RWPE2 (cell line): Measurements from ENCODE around the gene RPL34.

Experiments used
- ATAC-seq: fragments of 200-7000 bp; cut with Tn5 transposase; 3 replicates; pipeline ENCODE4 v1.9.1; 2021; ENCODE audit warnings: low read depth
- DNase-seq: peaks from one replicate; pipeline ENCODE4 v3.0.0-alpha.2; 2020; ENCODE audit warnings: low spot score
- H3K27ac ChIP-seq: fragments of 450-650 bp; 2 replicates; pipeline ENCODE4 v1.5.1; 2017; ENCODE audit warnings: mild to moderate bottlenecking; ENCODE audit not compliant: poor library complexity, severe bottlenecking
- H3K27me3 ChIP-seq: fragments of 250-450 bp; sonication (Bioruptor Pico); 2 replicates; pipeline ENCODE4 v1.5.1; 2021; ENCODE audit warnings: mild to moderate bottlenecking, moderate library complexity; ENCODE audit not compliant: insufficient read depth, poor library complexity, severe bottlenecking
- H3K36me3 ChIP-seq: fragments of 250-450 bp; sonication (Bioruptor Pico); 2 replicates; pipeline ENCODE4 v1.5.1; 2020; ENCODE audit warnings: low read depth, mild to moderate bottlenecking, moderate library complexity
- H3K4me1 ChIP-seq: fragments of 250-450 bp; sonication (Bioruptor Pico); 2 replicates; pipeline ENCODE4 v1.5.1; 2021; ENCODE audit warnings: mild to moderate bottlenecking, moderate library complexity; ENCODE audit not compliant: insufficient read depth, poor library complexity, severe bottlenecking
- H3K4me3 ChIP-seq: fragments of 250-450 bp; sonication (Bioruptor Pico); 2 replicates; pipeline ENCODE4 v1.5.1; 2021; ENCODE audit warnings: mild to moderate bottlenecking, moderate library complexity; ENCODE audit not compliant: severe bottlenecking
- H3K9me3 ChIP-seq: fragments of 250-450 bp; sonication (Bioruptor Pico); 2 replicates; pipeline ENCODE4 v1.5.1; 2021; ENCODE audit warnings: mild to moderate bottlenecking, moderate library complexity; ENCODE audit not compliant: severe bottlenecking
- TF ChIP-seq, protein P1 (sequence below): fragments of 450-650 bp; IDR thresholded peaks from one replicate; pipeline ENCODE4 v1.5.1; 2017; ENCODE audit warnings: mild to moderate bottlenecking, moderate library complexity; ENCODE audit not compliant: poor library complexity, severe bottlenecking

The RPL34 gene

GRCh38 chr4:108611365-108611764, 9.0 kb upstream of the RPL34 start:
- H3K27me3 ChIP-seq, result no peaks in the 10 kb centered on the region
- no peak for ATAC-seq
- TF ChIP-seq, protein P1, sequence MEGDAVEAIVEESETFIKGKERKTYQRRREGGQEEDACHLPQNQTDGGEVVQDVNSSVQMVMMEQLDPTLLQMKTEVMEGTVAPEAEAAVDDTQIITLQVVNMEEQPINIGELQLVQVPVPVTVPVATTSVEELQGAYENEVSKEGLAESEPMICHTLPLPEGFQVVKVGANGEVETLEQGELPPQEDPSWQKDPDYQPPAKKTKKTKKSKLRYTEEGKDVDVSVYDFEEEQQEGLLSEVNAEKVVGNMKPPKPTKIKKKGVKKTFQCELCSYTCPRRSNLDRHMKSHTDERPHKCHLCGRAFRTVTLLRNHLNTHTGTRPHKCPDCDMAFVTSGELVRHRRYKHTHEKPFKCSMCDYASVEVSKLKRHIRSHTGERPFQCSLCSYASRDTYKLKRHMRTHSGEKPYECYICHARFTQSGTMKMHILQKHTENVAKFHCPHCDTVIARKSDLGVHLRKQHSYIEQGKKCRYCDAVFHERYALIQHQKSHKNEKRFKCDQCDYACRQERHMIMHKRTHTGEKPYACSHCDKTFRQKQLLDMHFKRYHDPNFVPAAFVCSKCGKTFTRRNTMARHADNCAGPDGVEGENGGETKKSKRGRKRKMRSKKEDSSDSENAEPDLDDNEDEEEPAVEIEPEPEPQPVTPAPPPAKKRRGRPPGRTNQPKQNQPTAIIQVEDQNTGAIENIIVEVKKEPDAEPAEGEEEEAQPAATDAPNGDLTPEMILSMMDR, result no peak
- H3K36me3 ChIP-seq, result no peaks in the 10 kb centered on the region
- H3K4me1 ChIP-seq, result no peaks in the 10 kb centered on the region
- DNase-seq, result no peak
- no peak overlapping the region for H3K4me3 ChIP-seq
- no peak overlapping the region for H3K27ac ChIP-seq
- no peaks in the 10 kb centered on the region for H3K9me3 ChIP-seq

- no peak overlapping the region for H3K4me3 ChIP-seq
- H3K27me3 ChIP-seq, result no peaks in the 10 kb centered on the region
- H3K36me3 ChIP-seq, result no peaks in the 10 kb centered on the region
- ATAC-seq (no peak), DNase-seq (no peak)
- TF ChIP-seq, protein P1, result no peak
- H3K9me3 ChIP-seq, result no peaks in the 10 kb centered on the region
- H3K27ac ChIP-seq, result no peak overlapping the region
- no peaks in the 10 kb centered on the region for H3K4me1 ChIP-seq
Observed at GRCh38 chr4:108612365-108612764, 8.0 kb upstream of the RPL34 start.

- TF ChIP-seq, protein P1, result no peak
- Histone ChIP-seq H3K4me3 (peak overlapping the region; percentile 48), H3K27me3 (no peaks in the 10 kb centered on the region), H3K36me3 (peaks cover 35% of the 10 kb centered on the region), H3K27ac (peak overlapping the region; percentile 62), H3K9me3 (no peaks in the 10 kb centered on the region), H3K4me1 (peaks cover 11% of the 10 kb centered on the region)
- DNase-seq, result no peak
- ATAC-seq, result no peak
Observed at GRCh38 chr4:108619372-108620100, 840 bp upstream of the RPL34 start.

DNA sequence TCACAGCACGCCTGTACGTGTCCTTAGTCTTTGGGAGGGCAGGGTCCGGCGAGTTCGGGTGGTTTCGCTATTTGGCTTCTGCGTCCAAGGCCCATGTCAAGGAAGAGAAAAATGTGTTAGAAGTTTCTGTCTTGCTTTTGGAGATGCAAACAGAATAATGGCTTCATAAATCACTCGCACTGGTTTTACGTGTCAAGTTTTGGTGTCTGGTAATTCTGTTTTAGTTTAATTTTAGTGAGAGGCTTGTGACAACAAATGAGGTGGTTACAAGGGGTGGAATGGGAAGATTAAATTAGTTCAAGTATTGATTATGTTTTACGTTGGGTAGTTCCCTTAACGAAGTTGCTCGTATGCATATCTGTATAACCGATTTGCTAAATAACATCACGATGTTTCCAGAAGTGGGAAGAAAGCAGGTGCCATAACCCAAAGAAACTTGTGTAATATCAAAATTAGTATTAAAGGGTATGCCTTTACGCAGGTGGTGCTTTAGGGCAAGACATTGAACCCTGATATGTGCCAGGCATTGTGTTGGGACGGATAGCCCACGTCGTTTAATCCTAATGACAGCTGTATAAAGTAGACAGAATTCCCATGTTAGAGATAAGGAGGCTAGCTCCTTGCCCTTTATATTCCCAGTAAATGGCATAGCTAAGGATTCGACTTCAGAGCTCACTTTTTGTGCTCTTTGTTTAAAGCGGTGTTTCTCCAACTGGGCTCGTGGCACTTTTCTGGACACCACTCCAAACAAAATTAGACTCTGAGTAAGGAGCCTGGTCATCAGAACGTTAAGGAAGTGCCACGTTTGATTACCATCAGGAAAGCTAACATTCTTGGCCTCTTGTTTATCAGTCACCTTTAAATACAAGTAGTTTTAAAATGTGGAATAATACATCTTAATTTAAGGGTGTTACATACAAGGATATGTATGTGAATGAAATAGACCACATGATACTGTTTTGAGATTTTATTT, 843 bp downstream of the RPL34 start:
- no peak for DNase-seq

More for the DNA sequence above, 843 bp downstream of the RPL34 start:
- H3K27me3 ChIP-seq, result no peaks in the 10 kb centered on the region
- H3K27ac ChIP-seq, result peak overlapping the region; percentile 62
- H3K9me3 ChIP-seq, result no peaks in the 10 kb centered on the region
- TF ChIP-seq, protein P1, result no peak
- H3K4me1 ChIP-seq, result peaks cover 11% of the 10 kb centered on the region
- ATAC-seq, result 0 out of 3 replicates have a peak, but pooled peaks have one; percentile 3
- peak overlapping the region; percentile 48 for H3K4me3 ChIP-seq
- H3K36me3 ChIP-seq, result peaks cover 52% of the 10 kb centered on the region
